ENCODE results near the gene ZCCHC17. TPM values are rescaled to one million over a fixed set of nuclear protein-coding genes. Genes with fewer than 3 reads are reported as not detected.

ZCCHC17 gene
- total RNA-seq, 2 donors from 2014 or later: 13.1 to 21.7 TPM

- TF ChIP-seq, protein P1, sequence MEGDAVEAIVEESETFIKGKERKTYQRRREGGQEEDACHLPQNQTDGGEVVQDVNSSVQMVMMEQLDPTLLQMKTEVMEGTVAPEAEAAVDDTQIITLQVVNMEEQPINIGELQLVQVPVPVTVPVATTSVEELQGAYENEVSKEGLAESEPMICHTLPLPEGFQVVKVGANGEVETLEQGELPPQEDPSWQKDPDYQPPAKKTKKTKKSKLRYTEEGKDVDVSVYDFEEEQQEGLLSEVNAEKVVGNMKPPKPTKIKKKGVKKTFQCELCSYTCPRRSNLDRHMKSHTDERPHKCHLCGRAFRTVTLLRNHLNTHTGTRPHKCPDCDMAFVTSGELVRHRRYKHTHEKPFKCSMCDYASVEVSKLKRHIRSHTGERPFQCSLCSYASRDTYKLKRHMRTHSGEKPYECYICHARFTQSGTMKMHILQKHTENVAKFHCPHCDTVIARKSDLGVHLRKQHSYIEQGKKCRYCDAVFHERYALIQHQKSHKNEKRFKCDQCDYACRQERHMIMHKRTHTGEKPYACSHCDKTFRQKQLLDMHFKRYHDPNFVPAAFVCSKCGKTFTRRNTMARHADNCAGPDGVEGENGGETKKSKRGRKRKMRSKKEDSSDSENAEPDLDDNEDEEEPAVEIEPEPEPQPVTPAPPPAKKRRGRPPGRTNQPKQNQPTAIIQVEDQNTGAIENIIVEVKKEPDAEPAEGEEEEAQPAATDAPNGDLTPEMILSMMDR (IDR thresholded peaks at IDR 0.05): no peak
- Histone ChIP-seq H3K9me3 (no peaks in the 10 kb centered on the region), H3K27ac (no peak overlapping the region), H3K4me1 (ENCODE audit: control insufficient read depth in 1 of 2, low read depth in 2 of 2) (no peaks in the 10 kb centered on the region), H3K27me3 (replicated peaks; ENCODE audit: insufficient read depth) (no peaks in the 10 kb centered on the region), H3K36me3 (peaks cover under 1% of the 10 kb centered on the region), H3K4me3 (no peak overlapping the region)
- no peak for DNase-seq (ENCODE audit: low spot score)
- ATAC-seq (ENCODE audit: insufficient number of reproducible peaks, low FRiP score, low read depth): no peak
Observed at GRCh38 chr1:31336687-31337467, 40.0 kb downstream of the ZCCHC17 start.

DNA sequence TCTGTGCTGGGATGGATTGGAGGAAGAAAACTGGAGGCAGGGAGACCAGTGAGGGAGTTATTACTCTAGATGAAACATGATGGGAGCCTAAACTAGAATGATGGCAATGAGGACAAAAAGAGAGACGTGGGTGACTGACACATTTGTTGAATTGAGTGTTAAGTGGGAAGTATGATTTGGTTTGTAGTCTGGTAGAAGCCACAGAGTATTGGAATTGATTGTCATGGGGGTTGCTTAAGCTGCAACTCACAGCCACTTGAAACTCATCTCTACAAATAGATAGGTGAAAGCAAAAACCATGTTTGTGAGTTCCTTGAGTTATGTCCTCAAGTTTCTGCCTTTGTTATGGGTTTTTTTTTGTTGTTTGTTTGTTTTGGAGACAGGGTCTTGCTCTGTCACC lies 47.7 kb downstream of the ZCCHC17 start:
- no peaks in the 10 kb centered on the region for H3K27me3 ChIP-seq (replicated peaks; ENCODE audit: insufficient read depth)
- ATAC-seq (ENCODE audit: insufficient number of reproducible peaks, low FRiP score, low read depth): no peak
- no peaks in the 10 kb centered on the region for H3K4me1 ChIP-seq (ENCODE audit: control insufficient read depth in 1 of 2, low read depth in 2 of 2)
- TF ChIP-seq, protein P1 (IDR thresholded peaks at IDR 0.05): no peak
- H3K4me3 ChIP-seq: no peak overlapping the region
- DNase-seq (ENCODE audit: low spot score): no peak
- peaks cover 13% of the 10 kb centered on the region for H3K36me3 ChIP-seq
- no peaks in the 10 kb centered on the region for H3K9me3 ChIP-seq
- no peak overlapping the region for H3K27ac ChIP-seq

DNA sequence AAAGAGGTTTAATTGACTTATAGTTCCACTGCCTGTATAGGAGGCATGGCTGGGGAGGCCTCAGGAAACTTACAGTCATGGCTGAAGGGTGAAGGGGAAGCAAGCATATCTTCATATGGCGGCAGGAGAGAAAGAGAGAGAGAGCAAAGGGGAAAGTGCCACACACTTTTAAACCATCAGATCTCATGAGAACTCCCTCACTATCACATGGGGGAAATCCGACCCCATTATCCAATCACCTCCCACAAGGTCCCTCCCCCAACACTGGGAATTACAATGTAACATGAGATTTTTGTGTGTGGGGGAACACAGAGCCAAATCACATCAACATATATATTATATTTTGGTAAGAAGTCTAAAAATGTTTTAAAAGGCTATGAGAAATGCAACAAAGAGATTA lies 48.8 kb downstream of the ZCCHC17 start:
- no peak overlapping the region for H3K4me3 ChIP-seq
- no peaks in the 10 kb centered on the region for H3K9me3 ChIP-seq
- H3K4me1 ChIP-seq (ENCODE audit: control insufficient read depth in 1 of 2, low read depth in 2 of 2): no peaks in the 10 kb centered on the region
- H3K36me3 ChIP-seq: peaks cover 13% of the 10 kb centered on the region
- ATAC-seq (ENCODE audit: insufficient number of reproducible peaks, low FRiP score, low read depth): no peak
- TF ChIP-seq, protein P1 (IDR thresholded peaks at IDR 0.05): no peak
- DNase-seq (ENCODE audit: low spot score): no peak
- H3K27me3 ChIP-seq (replicated peaks; ENCODE audit: insufficient read depth): no peaks in the 10 kb centered on the region
- H3K27ac ChIP-seq: no peak overlapping the region

DNA sequence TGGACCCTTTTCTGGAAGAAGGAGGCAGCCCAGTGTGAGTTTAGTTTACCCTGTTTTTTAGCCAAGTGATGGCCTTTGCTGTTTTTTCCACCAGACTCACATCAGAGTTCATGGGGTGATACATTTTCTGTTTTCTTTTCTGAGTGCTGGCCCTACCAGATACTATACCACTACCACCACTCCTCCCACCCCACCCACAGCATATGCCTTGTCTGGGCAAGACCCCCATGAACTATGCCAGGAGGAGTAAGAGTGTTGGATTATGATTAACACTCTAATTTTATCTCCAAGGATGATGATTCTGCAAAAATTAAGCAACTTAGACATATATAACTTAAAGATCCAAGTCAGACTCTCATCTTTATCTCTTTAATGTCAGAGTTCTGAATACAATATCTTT lies 50.0 kb downstream of the ZCCHC17 start:
- H3K27ac ChIP-seq: no peak overlapping the region
- H3K9me3 ChIP-seq: no peaks in the 10 kb centered on the region
- no peaks in the 10 kb centered on the region for H3K27me3 ChIP-seq (replicated peaks; ENCODE audit: insufficient read depth)
- no peaks in the 10 kb centered on the region for H3K4me1 ChIP-seq (ENCODE audit: control insufficient read depth in 1 of 2, low read depth in 2 of 2)
- no peak overlapping the region for H3K4me3 ChIP-seq
- DNase-seq (ENCODE audit: low spot score) (no peak), ATAC-seq (ENCODE audit: insufficient number of reproducible peaks, low FRiP score, low read depth) (no peak)
- TF ChIP-seq, protein P1 (IDR thresholded peaks at IDR 0.05): no peak
- H3K36me3 ChIP-seq: peaks cover 23% of the 10 kb centered on the region

DNA sequence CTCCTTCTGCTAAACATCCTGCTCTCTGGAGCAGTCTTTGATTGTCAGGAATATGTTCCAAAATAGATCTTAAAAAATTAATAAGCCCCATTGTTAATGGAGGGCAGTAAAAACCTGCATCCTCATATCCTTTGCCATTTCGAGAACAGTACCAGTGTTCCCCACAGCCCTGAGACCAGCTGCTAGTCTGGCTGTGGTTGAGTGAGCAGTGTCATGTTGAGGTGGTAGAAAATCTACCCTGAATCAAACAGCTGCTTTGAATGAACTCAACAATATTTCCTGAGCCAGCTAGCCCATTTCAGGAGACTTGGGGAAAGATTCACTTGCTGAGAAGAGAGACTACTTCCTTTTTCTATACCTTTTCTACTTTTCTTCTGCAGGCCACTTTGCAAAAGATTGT lies 51.6 kb downstream of the ZCCHC17 start:
- no peak for DNase-seq (ENCODE audit: low spot score)
- Histone ChIP-seq H3K4me1 (ENCODE audit: control insufficient read depth in 1 of 2, low read depth in 2 of 2) (no peaks in the 10 kb centered on the region), H3K27ac (no peak overlapping the region), H3K4me3 (no peak overlapping the region), H3K27me3 (replicated peaks; ENCODE audit: insufficient read depth) (no peaks in the 10 kb centered on the region), H3K36me3 (peaks cover 23% of the 10 kb centered on the region), H3K9me3 (no peaks in the 10 kb centered on the region)
- ATAC-seq (ENCODE audit: insufficient number of reproducible peaks, low FRiP score, low read depth): no peak
- TF ChIP-seq, protein P1 (IDR thresholded peaks at IDR 0.05): no peak
